Keratinocyte (primary cell): ENCODE results near the gene RAB19. TPM values are rescaled to one million over a fixed set of nuclear protein-coding genes. Genes with fewer than 3 reads are reported as not detected.

Experiments used
- DNase-seq: peaks from one replicate; pipeline ENCODE4 v3.0.0-alpha.2; 2011; ENCODE audit warnings: low read depth, missing footprints, low spot score
- FAIRE-seq: peaks from 2 replicates; lab custom pipeline; 2011; peaks lifted over from hg19 to GRCh38; lab: Jason Lieb, UNC
- H2AFZ ChIP-seq: 2 replicates; pipeline ENCODE4 v1.6.0; 2012; ENCODE audit warnings: low read length, control low read depth, inconsistent platforms; ENCODE audit not compliant: control insufficient read depth
- H3K27ac ChIP-seq: 2 replicates; pipeline ENCODE4 v1.5.1; 2011; ENCODE audit warnings: low read length; ENCODE audit not compliant: control insufficient read depth, insufficient read depth
- H3K27me3 ChIP-seq: 3 replicates; pipeline ENCODE4 v1.6.0; 2011; ENCODE audit warnings: low read length; ENCODE audit not compliant: control insufficient read depth, insufficient read depth; ENCODE audit errors: extremely low read depth
- H3K36me3 ChIP-seq, 2 experiments: 2 replicates in 1 of 2; 3 replicates in 1 of 2; pipeline ENCODE4 v1.5.1; 2011; ENCODE audit warnings: low read length in 2 of 2, mild to moderate bottlenecking in 1 of 2; ENCODE audit not compliant: control insufficient read depth in 2 of 2, insufficient read depth in 2 of 2; ENCODE audit errors: extremely low read depth in 1 of 2
- H3K4me1 ChIP-seq: 3 replicates; pipeline ENCODE4 v1.5.1; 2011; ENCODE audit warnings: low read length; ENCODE audit not compliant: control insufficient read depth, insufficient read depth; ENCODE audit errors: extremely low read depth
- H3K4me2 ChIP-seq: 3 replicates; pipeline ENCODE4 v1.6.0; 2011; ENCODE audit warnings: low read depth, low read length; ENCODE audit not compliant: control insufficient read depth, insufficient read depth; ENCODE audit errors: extremely low read depth
- H3K4me3 ChIP-seq, 3 experiments: fragments of 200-600 bp in 1 of 3; sonication (generic) in 1 of 3; 2 replicates in 2 of 3; 3 replicates in 1 of 3; pipeline ENCODE4 v1.5.1; 2011 to 2016; ENCODE audit warnings: low read length in 3 of 3, mild to moderate bottlenecking in 3 of 3, control low read depth in 2 of 3, inconsistent platforms in 1 of 3, low read depth in 1 of 3, mixed read lengths in 1 of 3, mixed run types in 1 of 3, moderate library complexity in 1 of 3; ENCODE audit not compliant: control insufficient read depth in 2 of 3, insufficient read depth in 2 of 3; ENCODE audit errors: extremely low read depth in 1 of 3
- H3K79me2 ChIP-seq: 2 replicates; pipeline ENCODE4 v1.6.0; 2012; ENCODE audit warnings: low read length; ENCODE audit not compliant: control insufficient read depth, insufficient read depth
- H3K9ac ChIP-seq: 3 replicates; pipeline ENCODE4 v1.6.0; 2011; ENCODE audit warnings: low read length; ENCODE audit not compliant: control insufficient read depth, insufficient read depth; ENCODE audit errors: extremely low read depth
- H3K9me1 ChIP-seq: 3 replicates; pipeline ENCODE4 v1.6.0; 2011; ENCODE audit warnings: low read length; ENCODE audit not compliant: control insufficient read depth, insufficient read depth; ENCODE audit errors: extremely low read depth
- H3K9me3 ChIP-seq: 2 replicates; pipeline ENCODE4 v1.5.1; 2012; ENCODE audit warnings: low read depth, low read length; ENCODE audit not compliant: control insufficient read depth
- H4K20me1 ChIP-seq: 3 replicates; pipeline ENCODE4 v1.6.0; 2011; ENCODE audit warnings: low read length; ENCODE audit not compliant: control insufficient read depth, insufficient read depth; ENCODE audit errors: extremely low read depth
- EZH2 ChIP-seq: IDR thresholded peaks from one replicate; pipeline ENCODE4 v1.6.1; 2012; ENCODE audit warnings: inconsistent platforms, mild to moderate bottlenecking, low read length, moderate library complexity
- dilution Hi-C: fragments of 300-500 bp; cut with MboI; formaldehyde crosslinking; loops from one replicate; pipeline ENCODE4 v1.7.0; 2020; ENCODE audit warnings: low sequenced_read_pairs; ENCODE audit not compliant: extremely low pct_ligation_motif_present
- polyA plus RNA-seq, 5 experiments: library from polyadenylated mRNA; depleted of rRNA in 3 of 5; stranded (reverse) in 3 of 5; stranded (forward) in 1 of 5; unstranded in 1 of 5; fragments of >200 nt; gene quantifications; 1 replicate in 1 of 5; 2 replicates in 3 of 5; 3 replicates in 1 of 5; pipeline versions ENCODE4 v1.2.1 to v1.2.3, GENCODE V29; 2011 to 2012; ENCODE audit warnings: missing spikeins in 2 of 5, low read depth in 1 of 5, low replicate concordance in 1 of 5
- TF ChIP-seq, protein P1 (sequence below), 3 experiments: IDR thresholded peaks in 1 of 3; conservative IDR thresholded peaks in 1 of 3; optimal IDR thresholded peaks in 1 of 3; 2 replicates in 2 of 3; 3 replicates in 1 of 3; pipeline versions ENCODE3 to v1.5.1; 2011; ENCODE audit warnings: low read length in 3 of 3, mild to moderate bottlenecking in 3 of 3, moderate library complexity in 2 of 3, control low read depth in 1 of 3, inconsistent platforms in 1 of 3; ENCODE audit not compliant: insufficient read depth in 2 of 3; ENCODE audit errors: extremely low read depth in 1 of 3

The RAB19 gene
- polyA plus RNA-seq, 1 donor (not counting 4 experiments of a cell fraction or from before 2014, with no cell fraction given): not detected

DNA sequence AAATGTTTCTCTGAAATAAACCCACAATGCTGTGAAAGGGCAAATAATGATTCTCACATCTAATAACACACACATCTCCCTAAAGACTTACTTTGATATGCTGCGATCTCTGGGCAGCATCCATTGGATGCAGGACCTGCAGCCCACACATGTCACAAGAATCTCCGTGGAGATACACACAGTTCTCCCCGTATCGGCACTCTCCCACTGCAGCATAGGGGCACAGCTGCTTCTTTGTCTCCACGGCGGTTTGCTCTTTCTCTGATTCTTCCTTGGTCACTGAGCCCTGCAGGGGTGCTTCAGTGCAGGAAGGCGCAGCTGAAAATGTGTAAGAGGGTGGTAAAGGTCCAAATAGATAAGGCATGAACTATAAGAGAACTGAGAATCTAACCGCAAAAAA is 55.1 kb downstream of the RAB19 start:
- no peaks in the 10 kb centered on the region for H3K9me3 ChIP-seq
- dilution Hi-C loops: no loop called here
- H3K79me2 ChIP-seq: peaks cover 12% of the 10 kb centered on the region
- no peak for FAIRE-seq
- no peak overlapping the region for H3K9ac ChIP-seq
- H3K4me1 ChIP-seq: no peaks in the 10 kb centered on the region
- H3K9me1 ChIP-seq: no peaks in the 10 kb centered on the region
- no peaks in the 10 kb centered on the region for H3K27me3 ChIP-seq
- no peak overlapping the region for H2AFZ ChIP-seq
- TF ChIP-seq EZH2: no peak
- TF ChIP-seq, protein P1, sequence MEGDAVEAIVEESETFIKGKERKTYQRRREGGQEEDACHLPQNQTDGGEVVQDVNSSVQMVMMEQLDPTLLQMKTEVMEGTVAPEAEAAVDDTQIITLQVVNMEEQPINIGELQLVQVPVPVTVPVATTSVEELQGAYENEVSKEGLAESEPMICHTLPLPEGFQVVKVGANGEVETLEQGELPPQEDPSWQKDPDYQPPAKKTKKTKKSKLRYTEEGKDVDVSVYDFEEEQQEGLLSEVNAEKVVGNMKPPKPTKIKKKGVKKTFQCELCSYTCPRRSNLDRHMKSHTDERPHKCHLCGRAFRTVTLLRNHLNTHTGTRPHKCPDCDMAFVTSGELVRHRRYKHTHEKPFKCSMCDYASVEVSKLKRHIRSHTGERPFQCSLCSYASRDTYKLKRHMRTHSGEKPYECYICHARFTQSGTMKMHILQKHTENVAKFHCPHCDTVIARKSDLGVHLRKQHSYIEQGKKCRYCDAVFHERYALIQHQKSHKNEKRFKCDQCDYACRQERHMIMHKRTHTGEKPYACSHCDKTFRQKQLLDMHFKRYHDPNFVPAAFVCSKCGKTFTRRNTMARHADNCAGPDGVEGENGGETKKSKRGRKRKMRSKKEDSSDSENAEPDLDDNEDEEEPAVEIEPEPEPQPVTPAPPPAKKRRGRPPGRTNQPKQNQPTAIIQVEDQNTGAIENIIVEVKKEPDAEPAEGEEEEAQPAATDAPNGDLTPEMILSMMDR (optimal IDR thresholded peaks at IDR 0.05 in 1 of 3, IDR thresholded peaks at IDR 0.05 in 1 of 3, conservative IDR thresholded peaks at IDR 0.05 in 1 of 3; ENCODE audit: extremely low read depth in 1 of 3, insufficient read depth in 2 of 3, low read length in 3 of 3): no peak
- no peak overlapping the region for H3K4me2 ChIP-seq
- H3K27ac ChIP-seq: no peak overlapping the region
- no peaks in the 10 kb centered on the region for H4K20me1 ChIP-seq
- peaks cover 18 to 19% of the 10 kb centered on the region in 2 experiments for H3K36me3 ChIP-seq
- H3K4me3 ChIP-seq: no peak overlapping the region
- no peak for DNase-seq

DNA sequence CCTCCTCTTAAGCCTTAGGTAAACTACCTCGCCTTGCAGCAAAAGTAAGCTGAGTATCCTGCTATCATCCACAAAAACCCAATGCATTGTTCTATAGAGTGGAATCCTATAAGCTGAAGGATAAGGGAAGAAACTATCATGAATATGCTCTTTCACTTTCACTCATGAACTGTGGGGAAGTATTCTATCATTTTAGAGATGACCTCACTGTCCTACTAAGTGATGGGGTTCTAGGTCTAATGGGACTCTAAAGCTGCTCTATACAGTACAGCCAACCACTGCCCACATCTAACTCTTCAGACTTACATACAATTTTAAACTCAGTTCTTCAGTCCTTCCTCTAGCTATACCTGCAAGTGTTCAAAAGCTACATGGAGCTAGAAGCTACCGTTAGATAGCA is 59.3 kb downstream of the RAB19 start:
- H3K9ac ChIP-seq: no peak overlapping the region
- no peak for DNase-seq
- no peak overlapping the region for H3K4me3 ChIP-seq
- H3K27ac ChIP-seq: no peak overlapping the region
- H3K4me1 ChIP-seq: no peaks in the 10 kb centered on the region
- H3K79me2 ChIP-seq: peaks cover 24% of the 10 kb centered on the region
- H3K4me2 ChIP-seq: no peak overlapping the region
- no peaks in the 10 kb centered on the region for H4K20me1 ChIP-seq
- no peak for FAIRE-seq
- no peaks in the 10 kb centered on the region for H3K9me3 ChIP-seq
- no peak overlapping the region for H2AFZ ChIP-seq
- H3K36me3 ChIP-seq: peaks cover 14 to 18% of the 10 kb centered on the region in 2 experiments
- H3K27me3 ChIP-seq: no peaks in the 10 kb centered on the region
- dilution Hi-C loops: no loop called here
- TF ChIP-seq, protein P1 (optimal IDR thresholded peaks at IDR 0.05 in 1 of 3, IDR thresholded peaks at IDR 0.05 in 1 of 3, conservative IDR thresholded peaks at IDR 0.05 in 1 of 3; ENCODE audit: extremely low read depth in 1 of 3, insufficient read depth in 2 of 3, low read length in 3 of 3): no peak
- no peak for TF ChIP-seq EZH2
- no peaks in the 10 kb centered on the region for H3K9me1 ChIP-seq
